GM18498 (cell line): Measurements from ENCODE around the gene ADNP2.

Experiments
- ATAC-seq: cut with Tn5 transposase; IDR thresholded peaks from one replicate; pipeline ENCODE4 v1.9.1; 2021; ENCODE audit warnings: mild to moderate bottlenecking, moderate library complexity; ENCODE audit not compliant: unreplicated experiment

The ADNP2 gene

DNA sequence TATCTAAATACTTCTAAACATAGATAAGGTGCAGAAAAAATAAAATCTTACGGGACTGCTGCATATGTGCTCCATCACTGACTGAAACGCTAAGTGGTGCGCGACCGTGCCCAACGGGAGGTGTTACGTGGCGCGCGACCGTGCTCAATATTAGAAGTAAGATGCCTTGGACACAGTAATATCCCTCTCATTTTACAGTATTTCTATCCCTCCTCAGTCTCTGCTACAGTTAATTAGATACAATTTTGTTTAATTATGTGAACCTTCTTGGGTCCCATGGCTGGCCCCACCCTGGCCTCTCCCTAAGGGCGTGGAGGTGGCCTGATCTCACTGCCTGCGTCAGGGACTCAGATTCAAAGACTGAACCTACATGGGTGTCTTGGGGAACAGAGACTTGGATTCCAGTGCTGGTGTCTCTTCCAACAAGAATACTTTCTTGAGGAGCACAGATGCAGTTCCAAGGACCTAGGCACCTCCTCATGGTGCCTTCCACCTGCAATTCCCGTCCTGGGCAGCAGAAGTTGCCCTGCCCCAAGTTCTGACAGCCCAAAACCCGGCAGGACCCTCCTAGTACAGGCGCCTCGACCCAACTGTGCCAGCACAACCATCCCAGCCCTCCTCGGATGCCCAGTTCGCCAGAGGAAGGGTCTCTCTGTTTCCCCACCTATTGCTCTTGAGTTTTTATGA, 79.0 kb downstream of the ADNP2 start:
- ATAC-seq = no peak

DNA sequence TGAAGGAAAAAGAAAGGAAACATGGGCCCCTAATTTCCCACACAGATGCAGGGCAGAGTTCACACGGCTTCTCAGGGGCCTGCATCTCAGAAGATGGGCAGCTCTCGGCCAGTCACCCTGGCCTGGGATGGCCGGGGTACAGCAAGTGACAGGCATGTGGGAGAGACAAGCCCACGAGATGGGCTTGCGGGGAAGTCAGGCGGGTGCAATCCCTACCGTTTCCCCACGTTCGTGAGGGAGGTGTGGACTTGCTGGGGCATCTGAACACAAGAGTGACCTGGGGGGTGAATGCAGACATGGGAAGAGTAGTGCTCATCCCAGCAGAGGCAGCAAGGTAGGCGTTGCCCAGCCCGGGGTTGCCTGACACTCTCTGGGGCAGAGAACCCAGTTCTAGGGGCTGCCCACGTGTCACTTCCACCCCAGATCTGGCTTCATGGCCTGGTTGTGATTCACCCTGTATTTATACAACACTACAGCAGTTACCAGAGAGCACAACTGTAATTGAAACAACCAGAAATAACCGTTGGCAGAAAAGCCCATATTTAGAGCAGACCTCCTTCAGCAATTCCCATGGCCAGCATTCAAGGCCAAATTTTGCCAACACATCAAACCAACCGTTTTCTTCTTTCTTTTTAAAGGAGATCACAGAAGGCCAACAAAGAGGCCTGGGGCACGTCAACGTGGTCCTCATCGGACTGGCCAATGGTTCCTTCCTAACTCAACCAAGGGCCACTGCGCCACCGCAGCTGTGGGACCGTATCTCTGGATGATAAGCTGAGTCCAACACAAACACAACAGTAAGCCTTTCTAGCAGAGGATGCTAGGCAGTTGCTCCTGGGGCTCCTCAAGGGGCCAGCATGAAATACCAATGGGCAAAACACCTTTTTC, 79.8 kb downstream of the ADNP2 start:
- ATAC-seq = no peak

DNA sequence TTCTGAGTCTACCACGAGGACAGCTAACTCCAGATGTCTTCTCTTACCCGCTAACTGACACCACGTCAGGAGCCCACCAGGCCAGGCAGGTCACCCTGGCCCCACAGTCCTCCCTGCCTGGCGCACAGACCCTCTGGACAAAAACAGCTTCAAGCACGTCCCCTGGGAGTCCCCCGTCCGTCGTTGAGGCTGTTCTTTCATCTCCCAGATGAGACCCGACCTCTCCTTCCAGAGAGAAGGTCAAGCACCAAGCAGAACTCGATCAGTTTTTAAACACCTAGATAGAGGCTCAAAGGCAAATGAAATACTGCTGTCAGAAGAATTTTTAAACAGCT, 80.4 kb downstream of the ADNP2 start:
- ATAC-seq = no peak
